Esophagus muscularis mucosa (tissue), 4 donors: ENCODE results near the gene ANKRD49.

Source experiments
- CTCF ChIP-seq, 3 experiments: fragments of 200-600 bp in 2 of 3; fragments of 450-650 bp in 1 of 3; sonication (generic) in 2 of 3; IDR thresholded peaks; one replicate each; pipeline ENCODE4 v1.5.1; 2017 to 2019; ENCODE audit warnings: antibody characterized with exemption in 3 of 3, mild to moderate bottlenecking in 2 of 3, moderate library complexity in 1 of 3
- EP300 ChIP-seq: sonication (generic); formaldehyde crosslinking; IDR thresholded peaks from one replicate; pipeline ENCODE4 v1.6.1; 2017; ENCODE audit warnings: antibody characterized with exemption
- POLR2A ChIP-seq: fragments of 450-650 bp; IDR thresholded peaks from one replicate; pipeline ENCODE4 v1.6.1; 2017; ENCODE audit warnings: antibody characterized with exemption, moderate library complexity, mild to moderate bottlenecking, low read depth
- POLR2AphosphoS5 ChIP-seq, 2 donors: sonication (generic); formaldehyde crosslinking; IDR thresholded peaks; one replicate each; pipeline ENCODE4 v1.6.1; 2017; ENCODE audit warnings: antibody characterized with exemption in 2 of 2

- TF ChIP-seq CTCF (IDR thresholded peaks at IDR 0.05), result no peak
- no peak for TF ChIP-seq POLR2A
- TF ChIP-seq EP300, result no peak
- TF ChIP-seq POLR2AphosphoS5 (IDR thresholded peaks at IDR 0.05), result no peak
Measured at GRCh38 chr11:94494126-94494680, 419 bp downstream of the ANKRD49 start.
